GM21737 (cell line): ENCODE data around the gene PCGF3.
"Not testable (repeated sequence)": the region's sequence is repeated elsewhere in the genome, so short reads cannot be mapped to it uniquely, and the experiment has no call there.

Source experiments
- ATAC-seq: cut with Tn5 transposase; IDR thresholded peaks from one replicate; pipeline ENCODE4 v1.9.1; 2021; ENCODE audit warnings: mild to moderate bottlenecking, moderate library complexity; ENCODE audit not compliant: unreplicated experiment

The PCGF3 gene

DNA sequence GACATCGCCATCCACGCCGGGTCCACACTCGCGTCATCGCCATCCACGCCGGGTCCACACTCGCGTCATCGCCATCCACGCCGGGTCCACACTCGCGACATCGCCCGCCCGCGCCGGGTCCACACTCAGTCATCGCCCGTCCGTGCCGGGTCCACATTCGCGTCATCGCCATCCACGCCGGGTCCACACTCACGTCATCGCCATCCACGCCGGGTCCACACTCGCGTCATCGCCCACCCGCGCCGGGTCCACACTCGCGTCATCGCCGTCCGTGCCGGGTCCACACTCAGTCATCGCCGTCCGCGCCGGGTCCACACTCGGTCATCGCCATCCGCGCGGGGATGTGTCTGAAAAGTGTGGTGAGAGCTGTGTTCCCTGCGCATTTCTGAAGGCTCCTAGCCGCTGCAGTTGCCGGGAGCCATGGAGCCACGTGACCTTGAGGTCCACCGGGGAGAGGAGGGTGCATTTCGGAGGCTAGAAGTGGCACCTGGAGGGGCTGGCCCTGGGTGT is 17.3 kb downstream of the PCGF3 start:
- no peak for ATAC-seq

- no peak for ATAC-seq
Observed at GRCh38 chr4:723751-724530, 18.3 kb downstream of the PCGF3 start.

DNA sequence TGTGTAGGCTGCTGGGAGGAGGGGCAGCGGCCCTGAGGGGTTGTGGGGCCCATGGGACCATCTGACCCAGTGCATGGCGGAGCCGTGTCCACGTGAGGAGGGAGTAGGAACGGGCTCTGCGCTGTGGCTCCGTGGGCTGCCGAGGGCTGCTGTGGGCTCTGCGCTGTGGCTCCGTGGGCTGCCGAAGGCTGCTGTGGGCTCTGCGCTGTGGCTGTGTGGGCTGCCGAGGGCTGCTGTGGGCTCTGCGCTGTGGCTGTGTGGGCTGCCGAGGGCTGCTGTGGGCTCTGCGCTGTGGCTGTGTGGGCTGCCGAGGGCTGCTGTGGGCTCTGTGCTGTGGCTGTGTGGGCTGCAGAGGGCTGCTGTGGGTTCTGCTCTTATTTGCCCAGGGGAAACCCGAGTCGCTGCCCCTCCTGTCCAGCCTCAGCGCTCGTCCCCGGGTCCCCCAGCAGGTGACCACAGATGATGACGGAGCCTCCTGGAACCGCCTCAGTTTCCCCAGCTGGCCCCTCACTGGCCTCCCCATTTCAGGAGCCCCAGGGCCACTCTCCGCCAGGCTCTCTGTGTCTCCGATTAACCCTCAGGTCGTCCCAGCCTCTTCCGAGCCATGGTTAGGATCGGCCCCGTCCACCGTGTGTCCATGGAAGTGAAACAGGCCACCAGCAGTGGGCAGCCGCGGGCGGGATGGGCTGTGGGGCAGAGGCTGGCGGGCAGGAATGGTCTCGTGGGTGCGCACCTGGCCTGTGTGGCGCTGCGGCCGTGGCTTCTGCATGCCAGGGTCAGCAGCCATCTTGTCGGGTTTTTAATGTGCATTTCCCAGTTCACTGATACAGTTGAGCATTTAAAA is 20.0 kb downstream of the PCGF3 start:
- no peak for ATAC-seq

- no peak for ATAC-seq
Observed at GRCh38 chr4:726235-726787, 20.7 kb downstream of the PCGF3 start.

- no peak for ATAC-seq
Observed at GRCh38 chr4:726838-727237, 21.2 kb downstream of the PCGF3 start.

- ATAC-seq: no peak
Observed at GRCh38 chr4:727576-727975, 21.9 kb downstream of the PCGF3 start.

DNA sequence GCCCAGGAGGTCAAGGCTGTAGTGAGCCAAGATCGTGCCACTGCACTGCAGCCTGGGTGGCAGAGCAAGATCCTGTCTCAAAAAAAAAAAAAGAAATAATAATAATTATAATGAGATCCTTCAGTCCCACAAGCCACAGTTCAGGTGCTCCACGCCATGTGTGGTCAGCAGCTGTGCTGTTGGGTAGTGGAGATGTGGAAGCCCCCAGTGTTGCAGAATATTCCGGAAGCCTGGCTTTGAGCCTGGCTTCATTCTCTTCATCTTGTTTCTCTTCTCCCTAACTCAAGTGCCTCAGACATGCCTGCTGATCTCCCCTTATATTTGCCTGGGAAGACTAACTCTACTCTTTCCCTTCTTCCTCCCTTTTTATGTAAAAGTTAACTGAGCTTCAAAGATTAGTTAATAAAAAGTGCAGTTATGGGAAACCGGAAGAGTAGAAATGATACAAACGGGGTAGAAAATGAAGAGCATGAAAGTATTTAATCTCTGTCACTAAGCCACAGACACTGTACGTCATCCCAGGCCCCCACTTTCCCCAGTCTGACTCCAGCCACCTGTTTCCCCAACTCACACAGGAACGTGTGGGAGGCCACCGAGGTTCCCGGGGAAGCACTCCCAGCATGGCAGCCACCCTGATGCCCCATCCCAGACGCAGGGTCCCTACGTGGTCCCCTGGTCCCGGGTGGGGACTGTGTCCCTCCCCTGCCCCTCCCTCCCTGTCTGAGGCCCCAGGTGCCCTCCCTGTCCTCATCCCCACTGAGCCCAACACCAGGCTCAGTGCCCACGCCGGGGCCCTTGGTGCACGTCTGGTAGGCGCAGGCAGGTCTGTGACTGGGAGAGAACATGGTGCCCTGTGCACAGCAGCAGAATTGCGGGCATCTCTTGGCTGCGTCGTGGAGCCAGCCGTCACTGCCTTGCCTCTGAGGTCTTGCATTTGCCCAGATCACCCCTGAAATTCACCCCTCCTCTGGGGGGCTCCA is 24.0 kb downstream of the PCGF3 start:
- ATAC-seq: no peak

- no peak for ATAC-seq
Observed at GRCh38 chr4:730511-730910, 24.9 kb downstream of the PCGF3 start.

DNA sequence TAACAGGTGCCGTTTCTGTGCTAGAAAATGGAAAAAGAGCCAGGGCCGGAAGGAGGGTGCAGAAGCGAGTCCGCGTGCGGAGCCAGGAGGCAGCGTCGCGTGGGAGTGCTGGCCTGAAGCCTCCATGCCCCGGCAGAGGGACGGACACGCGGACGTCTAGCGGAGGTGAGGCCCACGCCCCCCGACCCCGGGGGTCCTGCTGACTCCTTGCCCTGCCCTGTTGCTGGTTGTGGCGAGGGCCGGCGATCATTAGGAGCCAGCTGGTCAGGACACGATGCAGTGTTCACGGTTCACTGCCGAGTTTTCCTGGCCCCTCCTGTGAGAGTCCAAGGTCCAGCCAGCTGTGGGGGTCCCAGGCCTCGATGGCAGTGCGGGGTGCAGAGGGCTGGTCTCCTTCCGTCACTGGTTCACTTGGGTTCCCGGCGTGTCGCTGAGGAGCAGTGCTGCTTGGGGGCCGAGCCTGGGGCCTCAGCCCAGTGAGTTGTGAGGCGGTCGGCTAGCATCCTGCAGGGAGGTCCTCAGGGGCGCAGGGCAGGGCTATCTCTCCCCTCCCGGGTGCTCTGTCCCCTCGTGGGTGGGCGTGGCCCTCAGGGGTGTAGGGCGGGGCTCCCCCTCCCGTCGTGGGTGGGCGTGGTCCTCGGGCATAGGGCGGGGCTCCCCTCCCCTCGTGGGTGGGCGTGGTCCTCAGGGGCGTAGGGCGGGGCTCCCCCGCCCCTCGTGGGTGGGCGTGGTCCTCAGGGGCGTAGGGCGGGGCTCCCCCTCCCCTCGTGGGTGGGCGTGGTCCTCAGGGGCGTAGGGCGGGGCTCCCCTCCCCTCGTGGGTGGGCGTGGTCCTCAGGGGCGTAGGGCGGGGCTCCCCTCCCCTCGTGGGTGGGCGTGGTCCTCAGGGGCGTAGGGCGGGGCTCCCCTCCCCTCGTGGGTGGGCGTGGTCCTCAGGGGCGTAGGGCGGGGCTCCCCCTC is 25.6 kb downstream of the PCGF3 start:
- not testable (repeated sequence) for ATAC-seq

- ATAC-seq: not testable (repeated sequence)
Observed at GRCh38 chr4:731954-732353, 26.3 kb downstream of the PCGF3 start.

GRCh38 chr4:732486-732885 is 26.9 kb downstream of the PCGF3 start:
- no peak for ATAC-seq

DNA sequence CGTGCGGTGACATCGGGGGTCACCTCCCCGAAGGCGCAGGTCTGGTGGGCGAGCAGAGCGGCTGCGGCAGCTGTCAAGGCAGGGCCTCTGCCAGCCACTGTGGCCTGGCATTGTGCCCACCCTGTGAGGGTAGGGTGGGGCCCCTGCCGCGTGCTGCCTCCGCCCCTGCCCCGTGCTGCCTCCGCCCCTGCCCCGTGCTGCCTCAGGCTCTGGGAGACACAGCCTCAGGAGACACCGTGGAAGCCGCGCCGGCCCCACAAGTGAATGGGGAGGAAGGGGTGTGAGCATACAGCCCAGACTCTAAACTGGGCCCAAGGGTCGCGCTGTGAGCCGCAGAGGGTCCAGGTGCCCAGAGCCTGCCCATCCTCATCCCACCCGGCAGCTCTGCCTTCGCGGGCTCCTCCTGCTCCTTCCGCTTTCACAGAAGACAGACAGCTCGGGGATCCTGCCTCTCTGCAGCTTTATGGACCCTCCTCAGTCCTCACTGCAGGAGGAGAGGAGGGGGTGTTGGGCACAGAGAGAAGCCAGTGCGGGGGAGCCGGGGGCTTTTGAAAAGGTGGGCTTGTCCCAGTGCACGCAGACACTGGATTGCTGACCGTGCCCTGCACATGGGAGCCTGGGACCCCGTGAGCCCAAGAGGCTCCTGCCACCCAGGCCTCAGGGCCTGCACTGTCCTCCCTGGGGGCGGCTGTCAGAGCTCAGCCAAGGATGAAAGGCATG is 27.4 kb downstream of the PCGF3 start:
- no peak for ATAC-seq

DNA sequence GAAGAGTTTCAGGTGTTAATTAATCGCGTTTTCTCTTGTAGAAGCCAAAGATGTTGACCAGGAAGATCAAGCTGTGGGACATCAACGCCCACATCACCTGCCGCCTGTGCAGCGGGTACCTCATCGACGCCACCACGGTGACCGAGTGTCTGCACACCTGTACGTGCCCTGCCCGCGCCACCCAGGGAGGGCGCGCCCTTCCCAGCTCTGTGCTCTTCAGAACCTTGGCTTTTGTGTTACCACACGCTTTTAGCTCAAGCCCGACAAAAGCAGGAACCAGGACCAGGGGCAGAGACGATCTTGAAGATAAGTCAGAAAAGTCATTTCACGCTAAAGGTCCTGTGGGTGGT is 28.0 kb downstream of the PCGF3 start:
- ATAC-seq: no peak

DNA sequence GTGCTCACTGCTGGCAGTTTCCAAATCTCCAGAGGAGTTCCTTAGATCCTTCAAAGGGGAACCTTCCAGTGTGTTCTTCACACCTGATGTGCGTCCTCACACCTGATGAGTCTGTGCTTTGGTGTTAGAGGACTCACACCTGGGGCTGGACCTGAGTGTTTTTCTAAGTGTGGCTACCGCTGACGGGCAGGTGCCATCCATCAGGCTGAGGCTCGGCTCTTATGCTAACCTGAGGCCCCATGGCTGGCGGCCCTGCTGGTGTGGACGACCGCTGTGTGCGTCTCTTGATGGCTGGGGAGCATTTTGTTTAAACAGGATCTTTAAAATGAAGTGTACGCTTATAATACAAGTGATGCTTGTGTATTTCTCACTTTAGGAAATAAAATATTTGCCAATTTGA is 28.4 kb downstream of the PCGF3 start:
- no peak for ATAC-seq

GRCh38 chr4:734951-735350 is 29.3 kb downstream of the PCGF3 start:
- no peak for ATAC-seq

- no peak for ATAC-seq
Observed at GRCh38 chr4:735583-735982, 30.0 kb downstream of the PCGF3 start.

DNA sequence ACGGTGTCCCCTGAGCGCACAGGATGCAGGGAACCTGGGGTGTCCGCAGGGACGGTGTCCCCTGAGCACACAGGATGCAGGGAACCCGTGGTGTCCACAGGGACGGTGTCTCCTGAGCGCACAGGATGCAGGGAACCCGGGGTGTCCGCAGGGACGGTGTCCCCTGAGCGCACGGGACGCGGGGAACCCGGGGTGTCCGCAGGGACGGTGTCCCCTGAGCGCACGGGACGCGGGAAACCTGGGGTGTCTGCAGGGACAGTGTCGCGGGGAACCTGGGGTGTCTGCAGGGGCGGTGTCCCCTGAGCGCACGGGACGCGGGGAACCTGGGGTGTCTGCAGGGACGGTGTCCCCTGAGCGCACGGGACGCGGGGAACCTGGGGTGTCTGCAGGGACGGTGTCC is 30.9 kb downstream of the PCGF3 start:
- ATAC-seq: not testable (repeated sequence)

GRCh38 chr4:738781-739280 is 33.2 kb downstream of the PCGF3 start:
- ATAC-seq: no peak

DNA sequence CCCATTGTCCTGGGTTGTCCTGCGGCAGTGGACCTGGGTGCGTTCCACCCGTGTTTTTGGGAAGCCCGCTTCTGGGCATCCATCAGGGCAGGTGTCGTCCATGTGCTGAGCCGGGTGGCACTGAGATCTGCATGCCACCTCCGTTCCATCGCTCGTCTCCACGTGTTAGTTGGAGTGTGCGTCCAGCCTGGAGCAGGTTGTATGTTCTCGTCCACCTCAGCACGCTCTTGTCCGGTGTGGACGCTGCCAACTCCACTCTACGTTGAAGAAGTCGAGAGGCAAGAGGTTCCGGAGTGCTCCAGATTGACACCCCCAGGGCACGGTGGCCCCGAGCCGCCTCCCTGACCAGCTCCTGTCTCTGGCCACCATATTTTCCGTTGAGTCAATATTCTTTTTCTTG is 33.9 kb downstream of the PCGF3 start:
- ATAC-seq: no peak
